Naive thymus-derived CD4-positive, alpha-beta T cell (primary cell): ENCODE measurements around the gene SMCO3. TPM values are rescaled to one million over a fixed set of nuclear protein-coding genes. Genes with fewer than 3 reads are reported as not detected.

Source experiments
- ATAC-seq: fragments of 150-1000 bp; cut with Tn5 transposase; 2 replicates; pipeline ENCODE4 v1.10.0; 2021; ENCODE audit warnings: mild to moderate bottlenecking, moderate library complexity
- CTCF ChIA-PET: fragments of 350-600 bp; sonication (Branson Sonifier 250); formaldehyde crosslinking; loops from one replicate; lab custom pipeline; 2021; ENCODE audit warnings: antibody characterized with exemption; lab: Charles Lee
- POLR2A ChIA-PET: fragments of 350-600 bp; sonication (Branson Sonifier 250); formaldehyde crosslinking; loops from one replicate; lab custom pipeline; 2021; ENCODE audit warnings: antibody characterized with exemption, inconsistent platforms; lab: Charles Lee
- DNase-seq, 9 donors: peaks; one replicate each; pipeline versions ENCODE4 v3.0.0 to v3.0.0-alpha.2; 2020 to 2022; ENCODE audit warnings: mixed read lengths in 1 of 9
- H3K27ac ChIP-seq: one replicate; pipeline ENCODE4 v1.7.0; 2013; ENCODE audit warnings: mild to moderate bottlenecking, low read depth, low read length, moderate library complexity
- H3K27me3 ChIP-seq, 2 donors: one replicate each; pipeline ENCODE4 v1.7.0; 2013; ENCODE audit warnings: low read length in 2 of 2, mild to moderate bottlenecking in 2 of 2, moderate library complexity in 2 of 2; ENCODE audit not compliant: control insufficient read depth in 2 of 2, insufficient read depth in 2 of 2
- H3K36me3 ChIP-seq, 3 experiments: 1 replicate in 2 of 3; 2 replicates in 1 of 3; pipeline ENCODE4 v1.7.0; 2013; ENCODE audit warnings: low read length in 3 of 3, mild to moderate bottlenecking in 3 of 3, moderate library complexity in 1 of 3; ENCODE audit not compliant: insufficient read depth in 3 of 3, control insufficient read depth in 2 of 3
- H3K4me1 ChIP-seq, 2 donors: one replicate each; pipeline ENCODE4 v1.7.0; 2013; ENCODE audit warnings: low read length in 2 of 2, mild to moderate bottlenecking in 2 of 2, moderate library complexity in 1 of 2; ENCODE audit not compliant: control insufficient read depth in 2 of 2, insufficient read depth in 2 of 2
- H3K4me3 ChIP-seq: 2 replicates; pipeline ENCODE4 v1.7.0; 2013; ENCODE audit warnings: mild to moderate bottlenecking, low read length
- H3K9me3 ChIP-seq, 3 experiments: 1 replicate in 2 of 3; 2 replicates in 1 of 3; pipeline ENCODE4 v1.7.0; 2013; ENCODE audit warnings: low read length in 3 of 3; ENCODE audit not compliant: control insufficient read depth in 2 of 3
- H3K27ac Mint-ChIP-seq, 9 donors: one replicate each; pipeline ENCODE4 v1.8.0; 2020 to 2022; ENCODE audit warnings: mixed read lengths in 9 of 9, mild to moderate bottlenecking in 8 of 9, moderate library complexity in 5 of 9, inconsistent platforms in 2 of 9
- H3K27me3 Mint-ChIP-seq, 5 donors: one replicate each; pipeline ENCODE4 v1.8.0; 2021 to 2022; ENCODE audit warnings: mixed read lengths in 5 of 5, mild to moderate bottlenecking in 1 of 5
- H3K36me3 Mint-ChIP-seq, 5 donors: one replicate each; pipeline ENCODE4 v1.8.0; 2020 to 2022; ENCODE audit warnings: mixed read lengths in 5 of 5, mild to moderate bottlenecking in 3 of 5, inconsistent platforms in 1 of 5
- H3K4me1 Mint-ChIP-seq, 7 donors: one replicate each; pipeline ENCODE4 v1.8.0; 2020 to 2022; ENCODE audit warnings: mixed read lengths in 7 of 7, mild to moderate bottlenecking in 3 of 7, inconsistent platforms in 1 of 7
- H3K4me3 Mint-ChIP-seq, 10 donors: one replicate each; pipeline ENCODE4 v1.8.0; 2020 to 2022; ENCODE audit warnings: mild to moderate bottlenecking in 10 of 10, mixed read lengths in 10 of 10, moderate library complexity in 6 of 10, inconsistent platforms in 2 of 10
- H3K9me3 Mint-ChIP-seq, 11 donors: one replicate each; pipeline ENCODE4 v1.8.0; 2020 to 2022; ENCODE audit warnings: mixed read lengths in 11 of 11, mild to moderate bottlenecking in 4 of 11, inconsistent platforms in 1 of 11, moderate library complexity in 1 of 11
- intact Hi-C, 2 donors: fragments of 100-400 bp; cut with micrococcal nuclease; formaldehyde crosslinking; loops; one replicate each; pipeline ENCODE4 v1.15.1; 2023
- polyA plus RNA-seq, 2 donors: library from polyadenylated mRNA; unstranded; fragments of 300-500 nt; fragmentation: Illumina TruSeq; gene quantifications; one replicate each; pipeline ENCODE4 v1.2.3, GENCODE V29; 2021
- total RNA-seq, 6 experiments: library from RNA in 5 of 6; stranded (reverse) in 5 of 6; gene quantifications; 1 replicate in 5 of 6; 2 replicates in 1 of 6; pipeline ENCODE4 v1.2.3 and lab custom pipeline; 2021 to 2026

The SMCO3 gene
- total and polyA plus RNA-seq, 7 experiments from 2014 or later: not detected

DNA sequence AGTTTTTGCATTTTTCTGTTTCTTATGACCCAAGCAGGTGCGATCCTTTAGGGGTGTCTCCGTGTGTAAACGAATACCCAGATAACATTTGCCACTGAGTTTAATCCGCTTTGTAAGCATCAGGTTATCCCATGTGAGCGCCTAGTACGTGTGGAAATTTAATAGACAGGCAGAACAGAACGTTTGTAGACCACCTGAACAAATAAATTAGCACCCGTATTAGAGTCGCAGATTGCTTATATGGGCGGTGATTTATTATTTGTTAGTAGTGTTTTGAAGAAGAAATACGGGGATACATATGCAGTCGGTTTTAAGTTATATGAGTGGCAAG, 10.2 kb downstream of the SMCO3 start:
- Histone ChIP-seq H3K27ac (peak overlapping the region; percentile 97), H3K27me3 (no peaks in the 10 kb centered on the region), H3K9me3 (no peaks in the 10 kb centered on the region), H3K36me3 (peaks cover 0 to 13% (median 3%) of the 10 kb centered on the region in 3 experiments), H3K4me1 (peaks cover 14 to 19% of the 10 kb centered on the region in 2 donors), H3K4me3 (peak overlapping the region; percentile 80)
- DNase-seq: no peak
- ChIA-PET POLR2A (interaction anchor here (0.6 to 11.9 kb wide), 19 partner anchors 9 to 743 kb away, joined by 3 to 316 read pairs (median 4); partner anchors contain the start of genes ARHGDIB, ATF7IP and RERG), CTCF (interaction anchor here (2.5 kb wide), 1 partner anchor 34 kb away, joined by 22 read pairs; a partner anchor contains a TSS)
- Mint-ChIP-seq H3K27ac (no peak overlapping the region), H3K4me1 (peaks cover 0 to 26% (median 10%) of the 10 kb centered on the region in 7 donors), H3K27me3 (no peaks in the 10 kb centered on the region), H3K9me3 (no peaks in the 10 kb centered on the region), H3K4me3 (no peak overlapping the region), H3K36me3 (peaks cover 0 to 6% (median 5%) of the 10 kb centered on the region in 5 donors)
- intact Hi-C loops: loop anchor here (1.0 to 10.0 kb wide), 14 partner anchors 29 to 1701 kb away; partner anchors contain the start of genes ARHGDIB (in 2 of the 2), ATF7IP (in 2 of the 2), STRAP (in 2 of the 2) and EPS8 (in 1 of the 2)
- peak; percentile 6 for ATAC-seq

DNA sequence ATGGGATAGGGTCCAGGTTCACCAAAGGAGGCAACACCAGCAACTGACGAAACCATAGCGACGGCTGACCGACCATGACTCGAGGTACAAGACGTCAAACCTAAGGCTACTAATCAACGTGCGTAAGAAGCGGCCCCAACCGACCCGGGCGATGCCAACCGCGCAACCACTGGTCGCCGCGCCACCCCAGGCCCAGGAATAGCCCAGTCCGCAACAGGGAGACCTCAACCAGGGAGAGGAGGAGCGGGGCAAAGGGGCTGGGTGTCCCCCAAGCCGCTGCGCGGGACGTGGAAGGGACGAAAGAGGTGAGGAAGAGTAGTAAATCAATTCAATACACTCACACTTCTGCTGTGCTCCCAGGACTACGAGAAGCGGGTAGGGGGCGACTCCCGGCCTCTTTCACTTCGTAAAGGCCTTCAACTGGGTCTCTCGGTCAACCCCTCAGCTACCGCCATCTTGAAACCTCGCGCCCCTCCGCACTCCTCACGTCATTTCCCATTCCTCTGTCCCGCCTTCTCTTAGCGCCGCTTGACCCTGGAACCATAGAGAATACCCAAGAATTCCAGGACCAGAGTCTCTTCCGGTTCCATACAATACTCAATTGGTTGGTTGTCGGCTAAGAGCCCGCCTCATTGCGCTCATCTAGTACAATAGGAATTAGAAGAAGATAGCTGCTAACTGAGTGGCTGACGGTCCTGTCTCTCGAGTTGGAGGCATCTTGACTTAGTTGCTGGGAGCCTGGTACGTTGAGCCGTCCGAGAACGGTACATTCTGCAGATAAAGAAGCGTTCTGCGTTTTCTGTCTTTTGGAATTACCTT, 10.8 kb downstream of the SMCO3 start, which contains the start of the genes C12orf60 and WBP11:
TSS of gene C12orf60 (plus strand) at position 660 of the 819 bp plus-strand sequence. CDS start 19,266 bp downstream, outside the sequence.
TSS of gene WBP11 (minus strand) at position 468 of the 819 bp plus-strand sequence. CDS start 2,095 bp downstream, outside the sequence.
- ChIA-PET POLR2A (interaction anchor here (0.6 to 11.9 kb wide), 24 partner anchors 8 to 743 kb away, joined by 3 to 316 read pairs (median 4); partner anchors contain the start of genes ARHGDIB, ATF7IP and RERG), CTCF (interaction anchor here (0.6 to 2.5 kb wide), 3 partner anchors 26 to 80 kb away, joined by 4 to 22 read pairs (median 4); a partner anchor contains a TSS)
- Mint-ChIP-seq H3K9me3 (no peaks in the 10 kb centered on the region), H3K27me3 (no peaks in the 10 kb centered on the region), H3K4me1 (peaks cover 0 to 26% (median 10%) of the 10 kb centered on the region in 7 donors), H3K27ac (no peak within 1 kb of the TSS), H3K4me3 (no peak within 1 kb of the TSS), H3K36me3 (peaks cover 0 to 8% (median 5%) of the 10 kb centered on the region in 5 donors)
- ATAC-seq (peak; percentile 98), DNase-seq (peak; percentile 56 to 95 (median 91))
- Histone ChIP-seq H3K4me3 (peak within 1 kb of the TSS; percentile 80), H3K36me3 (peaks cover 3 to 19% (median 4%) of the 10 kb centered on the region in 3 experiments), H3K27ac (peak within 1 kb of the TSS; percentile 97), H3K9me3 (no peaks in the 10 kb centered on the region), H3K4me1 (peaks cover 14 to 19% of the 10 kb centered on the region in 2 donors), H3K27me3 (no peaks in the 10 kb centered on the region)
- intact Hi-C loops: loop anchor here (1.0 to 10.0 kb wide), 14 partner anchors 29 to 1701 kb away; partner anchors contain the start of genes ARHGDIB (in 2 of the 2), ATF7IP (in 2 of the 2), STRAP (in 2 of the 2) and EPS8 (in 1 of the 2)

DNA sequence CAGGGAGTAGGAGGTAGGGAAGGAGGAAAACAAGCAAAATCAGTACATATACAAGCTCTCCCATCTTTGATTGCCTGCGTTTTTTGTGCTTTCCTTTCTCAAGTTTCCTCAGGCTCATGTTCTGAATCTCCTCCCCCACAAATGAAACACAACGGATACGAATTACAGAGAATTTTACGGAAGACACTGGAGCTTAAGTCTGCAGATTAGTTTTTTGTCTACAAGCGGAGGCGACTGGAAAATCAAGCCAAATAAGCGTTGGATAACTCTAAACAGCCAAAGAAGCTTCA, 11.3 kb downstream of the SMCO3 start:
- intact Hi-C loops: loop anchor here (1.0 to 10.0 kb wide), 14 partner anchors 28 to 1700 kb away; partner anchors contain the start of genes ARHGDIB (in 2 of the 2), ATF7IP (in 2 of the 2), STRAP (in 2 of the 2) and EPS8 (in 1 of the 2)
- ATAC-seq: no peak
- no peak overlapping the region for H3K4me3 Mint-ChIP-seq

DNA sequence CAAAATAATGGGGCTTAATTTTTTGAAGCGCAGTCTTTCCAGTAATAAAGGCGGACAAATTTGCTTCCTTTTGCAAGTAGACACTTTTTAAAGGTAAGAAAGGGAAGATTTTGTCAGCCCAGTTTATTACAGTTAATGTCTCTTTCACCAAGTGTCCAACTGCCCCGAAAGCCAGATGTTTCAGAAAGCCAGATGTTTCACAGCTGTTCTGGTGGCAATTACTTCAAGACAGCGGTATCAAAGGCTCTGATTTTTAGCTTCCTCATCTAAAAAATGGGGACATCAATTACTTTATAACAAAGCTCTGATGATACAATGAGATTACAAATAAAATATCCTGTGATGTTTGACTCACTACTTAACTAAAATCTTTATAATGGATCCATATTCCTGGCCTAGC, 11.7 kb downstream of the SMCO3 start:
- CTCF ChIA-PET: interaction anchor here (0.6 to 2.5 kb wide), 3 partner anchors 25 to 42 kb away, joined by 4 to 22 read pairs (median 4); a partner anchor contains a TSS
- Histone ChIP-seq H3K4me1 (peaks cover 14 to 19% of the 10 kb centered on the region in 2 donors), H3K27ac (peak overlapping the region; percentile 97), H3K36me3 (peaks cover 3 to 29% (median 12%) of the 10 kb centered on the region in 3 experiments), H3K9me3 (no peaks in the 10 kb centered on the region), H3K4me3 (peak overlapping the region; percentile 80), H3K27me3 (no peaks in the 10 kb centered on the region)
- H3K27ac Mint-ChIP-seq: peak overlapping the region in 1 of 9 donors; percentile 18
- intact Hi-C loops: loop anchor here (2.0 to 10.0 kb wide), 5 partner anchors 147 to 1700 kb away; partner anchors contain the start of genes EPS8 (in 1 of the 2), GSG1 (in 1 of the 2) and STRAP (in 1 of the 2)
- H3K4me3 Mint-ChIP-seq: no peak overlapping the region
- no peaks in the 10 kb centered on the region for H3K9me3 Mint-ChIP-seq
- H3K4me1 Mint-ChIP-seq: peaks cover 0 to 30% (median 14%) of the 10 kb centered on the region in 7 donors
- H3K27me3 Mint-ChIP-seq: no peaks in the 10 kb centered on the region
- ATAC-seq (no peak), DNase-seq (no peak)
- POLR2A ChIA-PET: interaction anchor here (0.9 to 11.9 kb wide), 9 partner anchors 9 to 437 kb away, joined by 3 to 316 read pairs (median 5); partner anchors contain the start of gene ATF7IP
- peaks cover 0 to 18% (median 5%) of the 10 kb centered on the region in 5 donors for H3K36me3 Mint-ChIP-seq

More for the DNA sequence above, 11.3 kb downstream of the SMCO3 start:
- Mint-ChIP-seq H3K27me3 (no peaks in the 10 kb centered on the region), H3K9me3 (no peaks in the 10 kb centered on the region), H3K36me3 (peaks cover 0 to 13% (median 5%) of the 10 kb centered on the region in 5 donors), H3K4me1 (peaks cover 0 to 26% (median 10%) of the 10 kb centered on the region in 7 donors), H3K27ac (no peak overlapping the region)
- Histone ChIP-seq H3K4me3 (peak overlapping the region; percentile 80), H3K27me3 (no peaks in the 10 kb centered on the region), H3K4me1 (peaks cover 14 to 19% of the 10 kb centered on the region in 2 donors), H3K36me3 (peaks cover 3 to 25% (median 8%) of the 10 kb centered on the region in 3 experiments), H3K9me3 (no peaks in the 10 kb centered on the region), H3K27ac (peak overlapping the region; percentile 97)
- no peak for DNase-seq
- CTCF ChIA-PET: interaction anchor here (0.6 to 2.5 kb wide), 3 partner anchors 25 to 42 kb away, joined by 4 to 22 read pairs (median 4); a partner anchor contains a TSS
- POLR2A ChIA-PET: interaction anchor here (0.7 to 11.9 kb wide), 17 partner anchors 9 to 437 kb away, joined by 3 to 316 read pairs (median 4); partner anchors contain the start of genes ARHGDIB and ATF7IP

DNA sequence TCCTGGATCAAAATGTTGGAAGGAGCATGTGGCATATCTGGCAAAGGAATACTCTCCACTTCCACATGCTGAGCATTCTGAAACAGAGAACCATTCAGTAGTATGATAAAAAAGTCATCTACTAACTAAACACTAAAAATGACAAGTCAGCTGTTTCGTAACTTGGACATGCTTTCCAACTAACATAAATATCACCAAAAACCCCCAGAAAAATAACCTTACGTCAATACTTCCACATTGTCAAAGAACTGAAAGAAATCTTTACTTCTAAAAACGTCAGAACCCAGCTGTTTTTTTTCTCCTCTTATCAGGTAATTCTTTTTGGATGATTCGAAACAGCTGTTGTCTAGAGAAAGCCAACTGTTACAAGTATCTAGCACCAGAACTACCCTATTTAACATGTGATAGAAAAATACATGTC, 18.9 kb downstream of the SMCO3 start:
- no peaks in the 10 kb centered on the region for H3K27me3 Mint-ChIP-seq
- no peaks in the 10 kb centered on the region for H3K27me3 ChIP-seq
- no peak for DNase-seq
- H3K27ac ChIP-seq: no peak overlapping the region
- POLR2A ChIA-PET: interaction anchor here (0.6 to 1.3 kb wide), 4 partner anchors 9 to 348 kb away, joined by 3 to 5 read pairs (median 4); partner anchors contain the start of genes C12orf60 and WBP11
- no peak overlapping the region for H3K4me3 Mint-ChIP-seq
- H3K27ac Mint-ChIP-seq: peak overlapping the region in 2 of 9 donors; percentile 32 to 48
- H3K36me3 ChIP-seq: peaks cover 17 to 72% (median 53%) of the 10 kb centered on the region in 3 experiments
- no peak for ATAC-seq
- no peaks in the 10 kb centered on the region for H3K4me1 ChIP-seq
- H3K36me3 Mint-ChIP-seq: peaks cover 15 to 59% (median 36%) of the 10 kb centered on the region in 5 donors
- intact Hi-C loops: no loop called here
- peaks cover 0 to 14% (median 9%) of the 10 kb centered on the region in 7 donors for H3K4me1 Mint-ChIP-seq
- H3K4me3 ChIP-seq: no peak overlapping the region
- CTCF ChIA-PET: interaction anchor here (0.6 kb wide), 1 partner anchor 165 kb away, joined by 3 read pairs; no protein-coding TSS in a partner anchor
- H3K9me3 Mint-ChIP-seq: no peaks in the 10 kb centered on the region
- no peaks in the 10 kb centered on the region for H3K9me3 ChIP-seq
